Retina (tissue), 1 donor: ENCODE measurements around the gene FAM98A.

Experiments used
- DNase-seq: peaks from one replicate; pipeline ENCODE4 v3.0.0-alpha.2; 2016

FAM98A gene

DNA sequence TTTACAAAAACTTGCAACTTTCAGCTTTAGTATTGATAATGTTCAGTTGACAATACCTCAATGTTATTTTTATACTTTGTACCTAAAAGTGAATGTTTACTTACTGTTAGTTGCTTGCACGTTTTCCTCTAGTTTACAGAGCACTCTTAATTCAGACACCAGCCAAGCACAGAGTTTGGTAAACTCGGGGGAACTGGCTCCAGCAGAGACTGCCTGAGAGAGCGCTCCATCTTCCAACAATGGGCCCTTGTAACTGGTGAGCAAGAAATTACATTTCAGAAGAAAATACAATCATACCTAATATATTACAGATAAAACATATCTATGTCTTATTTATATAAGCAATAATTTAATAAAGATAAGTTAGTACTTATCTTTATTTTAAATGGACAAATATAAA lies 3.7 kb downstream of the FAM98A start:
- DNase-seq: no peak

DNA sequence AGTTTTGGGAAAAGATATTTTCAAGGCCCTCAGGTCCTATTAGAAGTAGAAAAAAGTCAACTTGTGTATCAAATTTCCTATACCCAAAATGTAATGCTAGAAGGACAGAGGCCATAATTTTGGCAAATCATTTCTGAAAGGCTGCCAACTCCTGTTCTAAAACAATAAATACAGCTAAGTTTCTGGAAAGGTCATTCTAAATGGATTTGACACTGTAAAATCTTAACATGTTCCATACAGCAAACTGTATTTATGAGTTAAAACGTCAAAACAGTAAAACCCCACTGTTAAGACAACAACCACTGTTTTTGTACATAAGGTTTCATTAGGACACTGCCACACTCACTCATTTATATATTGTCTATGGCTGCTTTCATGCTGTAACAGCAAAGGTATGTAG lies 9.7 kb downstream of the FAM98A start:
- no peak for DNase-seq

DNA sequence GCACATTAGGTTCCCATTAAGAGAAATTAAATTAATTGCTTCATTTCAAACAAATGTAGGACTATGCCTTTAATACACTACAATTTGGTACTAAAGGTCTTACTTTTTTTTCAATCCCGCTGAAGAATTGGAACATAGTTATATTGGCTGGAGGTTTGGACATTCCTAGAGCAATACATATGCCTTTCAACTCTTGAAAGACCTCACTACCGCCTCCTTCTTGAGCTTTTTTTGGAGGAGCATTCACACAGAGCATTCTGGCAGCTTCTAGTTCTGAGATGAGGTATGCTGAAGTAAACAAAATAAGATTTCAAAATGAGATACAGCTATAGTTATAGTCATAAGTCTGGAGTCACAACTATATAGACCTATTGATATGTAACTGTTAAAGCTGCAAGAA lies 10.9 kb downstream of the FAM98A start:
- DNase-seq: no peak

- DNase-seq: no peak
Measured at GRCh38 chr2:33586766-33587165, 12.3 kb downstream of the FAM98A start.

DNA sequence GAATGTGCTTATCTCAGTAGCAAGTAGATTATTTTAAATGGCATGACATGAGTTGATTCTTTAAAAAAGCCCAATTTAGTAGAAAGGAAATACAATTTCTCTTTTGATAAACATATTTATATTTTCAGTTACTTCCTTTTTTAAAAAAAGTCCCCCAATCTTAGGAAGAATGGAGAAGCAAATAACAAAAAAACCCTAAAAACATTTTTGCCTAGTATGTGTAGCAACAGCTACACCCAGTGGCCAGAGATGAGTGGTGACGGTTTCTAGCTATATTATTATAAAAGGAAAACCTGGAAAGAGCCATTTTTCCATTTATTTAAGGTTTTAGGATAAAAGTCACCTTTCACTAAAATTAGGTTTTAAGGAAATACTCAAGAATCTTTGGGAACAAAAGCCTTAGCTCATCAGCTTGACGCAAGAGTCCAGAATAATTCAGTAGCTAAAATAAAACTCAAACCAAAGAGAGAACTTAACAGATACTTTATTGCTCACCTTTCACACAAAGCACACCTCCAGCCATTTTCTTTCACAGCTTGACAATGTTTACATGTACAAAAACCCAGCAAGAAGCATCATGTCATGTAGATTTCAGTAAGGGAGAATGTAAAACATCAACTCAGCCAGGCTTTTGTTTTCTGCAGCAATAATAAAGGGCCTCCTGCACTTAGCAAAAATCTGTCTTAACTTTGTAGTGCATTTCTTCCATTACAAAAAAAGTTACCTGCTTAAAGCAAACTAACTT lies 15.7 kb downstream of the FAM98A start:
- DNase-seq: peak; percentile 31

DNA sequence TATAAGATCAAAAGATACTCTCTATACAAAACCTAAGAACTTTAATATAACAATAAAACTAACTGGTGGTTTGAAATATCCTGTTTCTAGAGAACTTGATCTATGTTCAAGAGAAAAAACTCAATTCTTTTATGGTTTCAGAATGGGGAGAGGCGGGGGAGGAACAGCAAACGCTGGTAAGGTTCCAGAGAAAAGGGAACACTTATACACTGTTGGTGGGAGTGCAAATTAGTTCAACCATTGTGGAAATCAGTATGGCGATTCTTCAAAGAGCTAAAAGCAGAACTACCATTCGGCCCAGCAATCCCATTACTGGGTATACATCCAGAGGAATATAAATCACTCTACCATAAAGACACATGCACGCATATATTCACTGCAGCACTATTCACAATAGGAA lies 17.2 kb downstream of the FAM98A start:
- DNase-seq: no peak

GRCh38 chr2:33579227-33579626 lies 19.9 kb downstream of the FAM98A start:
- DNase-seq: no peak

DNA sequence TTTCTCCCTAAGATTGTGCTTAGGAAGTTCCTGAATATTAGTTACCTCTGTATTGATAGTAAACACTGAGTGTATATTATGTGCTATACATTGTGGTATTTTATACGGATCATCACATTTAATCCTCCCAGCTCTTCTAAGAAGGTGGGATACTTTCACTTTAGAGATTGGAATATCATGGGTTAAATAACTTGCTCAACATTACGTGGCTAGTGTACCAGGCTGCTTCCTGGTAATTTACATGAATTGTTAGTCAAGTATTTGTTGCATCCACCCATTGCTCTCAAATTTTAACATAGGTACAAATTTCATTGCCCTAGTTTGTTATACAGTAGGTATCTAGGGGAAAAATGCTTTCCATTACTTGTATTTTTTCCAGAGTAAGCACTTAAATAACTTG lies 21.4 kb downstream of the FAM98A start:
- DNase-seq: no peak

GRCh38 chr2:33577084-33577483 lies 22.0 kb downstream of the FAM98A start:
- no peak for DNase-seq

GRCh38 chr2:33573657-33574056 lies 25.4 kb downstream of the FAM98A start:
- DNase-seq: no peak

DNA sequence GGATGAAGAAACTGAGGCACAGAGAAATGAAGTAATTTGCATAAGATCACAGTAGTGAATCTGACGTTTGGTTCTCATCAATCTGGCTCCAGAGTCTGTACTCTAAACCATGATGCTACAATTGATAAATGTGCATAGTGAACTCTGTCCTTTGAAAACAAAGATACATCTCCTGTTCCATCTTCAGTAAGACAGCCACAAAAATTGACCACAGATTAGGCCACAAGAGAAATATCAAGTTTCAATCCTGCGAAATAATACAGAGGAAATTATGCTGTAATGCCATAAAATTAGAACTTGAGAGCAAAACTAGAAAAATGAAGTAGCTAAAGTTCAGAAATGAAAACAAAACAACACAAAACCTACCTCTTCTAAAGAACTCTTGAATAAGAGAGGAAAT lies 28.4 kb downstream of the FAM98A start:
- DNase-seq: no peak

DNA sequence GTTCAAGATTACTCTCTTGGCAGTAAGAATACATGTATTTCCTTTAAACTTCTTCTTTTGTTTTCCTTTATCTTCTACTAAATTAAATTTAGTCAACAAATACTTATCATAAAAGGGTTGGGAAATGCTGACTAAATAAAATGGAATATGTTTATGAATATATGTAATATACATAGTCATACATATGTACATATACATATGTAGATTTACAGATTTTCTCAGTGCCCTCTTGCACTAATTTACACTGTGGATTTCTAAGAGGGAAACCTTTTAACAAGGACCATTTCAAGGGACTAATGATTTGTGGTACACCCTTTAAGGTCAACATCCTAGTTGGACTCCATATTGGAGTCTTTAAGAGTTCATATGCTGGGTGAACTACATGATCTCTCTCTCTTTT lies 37.2 kb downstream of the FAM98A start:
- no peak for DNase-seq

DNA sequence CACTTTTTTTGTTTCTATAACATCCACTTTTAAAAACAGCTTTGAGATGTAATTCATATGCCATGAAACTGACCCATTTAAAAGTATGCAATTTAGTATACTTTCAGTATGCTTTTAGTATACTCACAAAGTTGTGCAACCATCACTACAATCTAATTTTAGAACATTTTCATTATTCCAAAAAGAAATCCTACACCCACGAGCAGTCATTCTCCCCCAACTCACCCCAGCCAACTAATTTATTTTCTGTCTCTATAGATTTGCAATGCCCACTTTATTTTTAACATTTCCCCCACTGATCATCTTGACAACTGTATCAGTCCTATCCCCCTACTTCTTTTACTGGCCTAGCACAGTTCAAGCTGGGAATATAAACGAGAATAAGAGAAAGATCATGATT lies 39.1 kb downstream of the FAM98A start:
- no peak for DNase-seq

DNA sequence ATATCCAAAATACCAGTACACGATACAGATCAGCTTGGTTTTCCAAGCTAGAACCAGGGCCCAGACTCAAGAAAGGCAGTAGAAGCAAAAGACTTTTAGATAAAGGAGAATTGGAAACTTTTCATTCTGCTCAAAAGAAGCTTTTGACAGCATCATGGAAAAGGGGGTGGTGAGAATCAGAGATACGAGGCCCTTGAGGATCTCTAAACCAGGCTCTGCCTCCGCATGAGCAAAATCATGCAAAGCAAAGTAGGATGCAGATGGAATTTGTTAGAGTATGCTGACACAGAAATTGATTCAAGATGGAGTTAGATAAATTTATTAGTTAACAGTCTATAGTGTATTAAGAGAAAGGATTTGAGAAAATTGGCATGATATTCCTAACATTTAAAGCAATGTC lies 39.8 kb downstream of the FAM98A start:
- no peak for DNase-seq

GRCh38 chr2:33555681-33556080 lies 43.4 kb downstream of the FAM98A start:
- no peak for DNase-seq

DNA sequence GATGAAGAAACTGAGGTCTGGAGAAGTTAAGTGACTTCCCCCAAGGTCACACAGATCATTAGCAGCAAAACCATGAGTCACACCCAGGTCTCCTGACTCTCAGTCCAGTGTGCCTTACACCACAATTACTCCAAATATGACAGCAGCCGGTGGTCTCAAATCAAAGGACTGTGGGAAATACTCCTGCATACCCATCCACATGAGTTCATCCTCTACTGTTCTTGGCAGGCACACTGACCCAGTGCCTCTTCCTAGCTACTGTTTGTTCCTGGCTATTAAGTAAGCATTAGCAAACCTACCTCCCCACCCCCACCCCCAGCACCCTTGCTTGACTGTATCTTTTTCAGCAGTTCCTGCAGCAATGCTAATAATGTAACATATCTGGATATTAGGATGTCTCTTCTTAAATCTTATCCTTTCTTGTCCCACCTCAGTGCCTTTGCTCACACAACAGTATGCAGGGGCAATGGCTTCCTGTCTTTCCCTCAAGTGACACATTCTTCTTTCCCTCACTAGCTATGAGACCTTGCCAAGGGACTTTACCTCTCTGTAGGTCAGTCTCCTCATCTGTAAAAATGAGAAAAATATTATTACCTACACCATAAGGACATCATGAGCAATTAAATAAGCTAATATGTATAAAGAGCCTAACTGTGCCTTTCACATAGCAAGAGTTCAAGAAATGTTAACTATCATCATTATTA lies 46.2 kb downstream of the FAM98A start:
- no peak for DNase-seq

DNA sequence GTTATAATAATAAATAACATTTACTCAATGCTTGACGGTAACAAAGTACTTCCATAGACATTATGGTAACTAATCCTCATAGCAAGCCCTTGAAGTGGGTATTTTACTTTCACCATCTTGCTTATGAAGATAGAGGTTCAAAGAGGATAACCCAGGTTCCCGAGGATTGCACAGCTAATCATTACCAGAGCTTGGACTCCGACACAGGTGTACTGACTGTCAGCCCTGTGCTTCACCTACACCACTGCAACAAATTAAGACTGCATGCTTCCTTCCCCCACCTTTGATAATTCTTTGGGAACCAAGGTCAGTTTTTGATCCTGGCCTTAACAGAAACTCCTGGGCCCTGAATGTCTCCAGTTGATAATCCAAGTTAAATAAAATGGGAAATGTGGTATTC lies 48.9 kb downstream of the FAM98A start:
- no peak for DNase-seq

GRCh38 chr2:33541243-33541642 lies 57.9 kb downstream of the FAM98A start:
- no peak for DNase-seq

DNA sequence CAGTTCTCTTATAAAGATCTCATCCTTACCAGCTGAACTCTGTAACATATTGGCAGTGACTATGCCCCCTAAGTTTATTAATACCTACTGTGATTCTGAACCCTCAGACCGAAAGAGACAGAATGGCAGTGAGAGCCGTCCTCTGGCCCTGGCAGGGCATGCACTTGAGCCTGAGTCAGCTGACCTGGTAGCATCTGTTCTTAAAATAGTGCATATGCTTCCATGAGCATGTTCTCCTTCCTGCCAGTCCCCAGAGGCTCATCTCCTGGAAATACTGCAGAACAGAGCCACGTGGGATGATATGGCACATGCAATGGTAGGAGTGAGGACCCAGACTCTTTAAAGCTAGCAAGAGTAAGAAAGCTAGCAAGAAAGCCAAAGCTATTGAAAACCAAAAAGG lies 63.7 kb downstream of the FAM98A start:
- DNase-seq: peak; percentile 18
